Testis (tissue), 2 donors: ENCODE measurements around the gene OR52B6.

Experiments used
- POLR2A ChIP-seq: fragments of 450-650 bp; IDR thresholded peaks from one replicate; pipeline ENCODE4 v1.6.1; 2017; ENCODE audit warnings: antibody characterized with exemption, mild to moderate bottlenecking, moderate library complexity
- TF ChIP-seq, protein P1 (sequence below), 3 experiments: fragments of 450-650 bp in 2 of 3; fragments of 200-600 bp in 1 of 3; sonication (generic) in 1 of 3; IDR thresholded peaks; one replicate each; pipeline ENCODE4 v1.5.1; 2016 to 2019; ENCODE audit warnings: antibody characterized with exemption in 3 of 3, mild to moderate bottlenecking in 2 of 3, moderate library complexity in 1 of 3

DNA sequence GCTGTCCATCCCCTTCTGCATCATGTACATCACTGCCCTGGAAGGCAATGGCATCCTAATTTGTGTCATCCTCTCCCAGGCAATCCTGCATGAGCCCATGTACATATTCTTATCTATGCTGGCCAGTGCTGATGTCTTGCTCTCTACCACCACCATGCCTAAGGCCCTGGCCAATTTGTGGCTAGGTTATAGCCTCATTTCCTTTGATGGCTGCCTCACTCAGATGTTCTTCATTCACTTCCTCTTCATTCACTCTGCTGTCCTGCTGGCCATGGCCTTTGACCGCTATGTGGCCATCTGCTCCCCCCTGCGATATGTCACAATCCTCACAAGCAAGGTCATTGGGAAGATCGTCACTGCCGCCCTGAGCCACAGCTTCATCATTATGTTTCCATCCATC lies 337 bp downstream of the OR52B6 start:
- TF ChIP-seq, protein P1, sequence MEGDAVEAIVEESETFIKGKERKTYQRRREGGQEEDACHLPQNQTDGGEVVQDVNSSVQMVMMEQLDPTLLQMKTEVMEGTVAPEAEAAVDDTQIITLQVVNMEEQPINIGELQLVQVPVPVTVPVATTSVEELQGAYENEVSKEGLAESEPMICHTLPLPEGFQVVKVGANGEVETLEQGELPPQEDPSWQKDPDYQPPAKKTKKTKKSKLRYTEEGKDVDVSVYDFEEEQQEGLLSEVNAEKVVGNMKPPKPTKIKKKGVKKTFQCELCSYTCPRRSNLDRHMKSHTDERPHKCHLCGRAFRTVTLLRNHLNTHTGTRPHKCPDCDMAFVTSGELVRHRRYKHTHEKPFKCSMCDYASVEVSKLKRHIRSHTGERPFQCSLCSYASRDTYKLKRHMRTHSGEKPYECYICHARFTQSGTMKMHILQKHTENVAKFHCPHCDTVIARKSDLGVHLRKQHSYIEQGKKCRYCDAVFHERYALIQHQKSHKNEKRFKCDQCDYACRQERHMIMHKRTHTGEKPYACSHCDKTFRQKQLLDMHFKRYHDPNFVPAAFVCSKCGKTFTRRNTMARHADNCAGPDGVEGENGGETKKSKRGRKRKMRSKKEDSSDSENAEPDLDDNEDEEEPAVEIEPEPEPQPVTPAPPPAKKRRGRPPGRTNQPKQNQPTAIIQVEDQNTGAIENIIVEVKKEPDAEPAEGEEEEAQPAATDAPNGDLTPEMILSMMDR (IDR thresholded peaks at IDR 0.05): no peak
- no peak for TF ChIP-seq POLR2A
